Measurements from ENCODE around the gene RASA3. TPM values are rescaled to one million over a fixed set of nuclear protein-coding genes. Genes with fewer than 3 reads are reported as not detected.

The RASA3 gene
- total RNA-seq, 2 donors from 2014 or later = 8.6 to 12.5 TPM

DNA sequence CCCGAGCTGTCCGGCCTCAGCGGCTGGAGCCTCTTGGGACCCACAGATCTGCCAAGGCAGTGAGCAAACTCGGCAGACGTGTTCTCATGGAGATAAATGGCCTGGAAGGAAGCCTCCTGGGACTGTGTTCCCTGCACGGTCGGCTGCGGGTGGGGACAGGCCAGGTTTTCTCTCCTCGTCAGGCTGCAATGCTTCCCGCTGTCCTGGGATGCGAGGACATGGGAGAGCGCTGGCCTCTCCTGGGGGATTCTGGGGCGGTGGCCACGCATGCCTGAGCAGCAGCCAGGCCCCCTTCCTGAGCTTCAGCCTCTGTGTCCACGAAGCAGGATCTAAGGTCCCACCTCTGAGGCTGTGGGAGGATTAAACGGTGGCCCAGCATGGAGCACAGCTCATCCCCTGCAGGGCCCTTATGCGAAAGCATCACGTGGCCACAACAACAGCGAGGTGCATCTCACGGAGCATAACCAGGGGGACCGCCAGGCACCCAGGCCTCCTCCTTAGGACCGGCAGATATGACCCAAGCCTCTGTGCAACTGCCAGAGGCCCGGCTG, 137.3 kb downstream of the RASA3 start:
- intact Hi-C loops (cut with DNase I) = no loop called here
- Histone ChIP-seq H3K9me3 (no peaks in the 10 kb centered on the region), H3K4me1 (replicated peaks) (no peaks in the 10 kb centered on the region), H3K36me3 (peaks cover 0 to 5% of the 10 kb centered on the region in 2 donors), H3K4me3 (no peak overlapping the region), H3K27ac (no peak overlapping the region), H3K27me3 (replicated peaks; ENCODE audit: insufficient read depth) (no peaks in the 10 kb centered on the region)
- WGBS = 88% methylated on average over 20 of the region's 23 CpGs
- TF ChIP-seq, protein P1, sequence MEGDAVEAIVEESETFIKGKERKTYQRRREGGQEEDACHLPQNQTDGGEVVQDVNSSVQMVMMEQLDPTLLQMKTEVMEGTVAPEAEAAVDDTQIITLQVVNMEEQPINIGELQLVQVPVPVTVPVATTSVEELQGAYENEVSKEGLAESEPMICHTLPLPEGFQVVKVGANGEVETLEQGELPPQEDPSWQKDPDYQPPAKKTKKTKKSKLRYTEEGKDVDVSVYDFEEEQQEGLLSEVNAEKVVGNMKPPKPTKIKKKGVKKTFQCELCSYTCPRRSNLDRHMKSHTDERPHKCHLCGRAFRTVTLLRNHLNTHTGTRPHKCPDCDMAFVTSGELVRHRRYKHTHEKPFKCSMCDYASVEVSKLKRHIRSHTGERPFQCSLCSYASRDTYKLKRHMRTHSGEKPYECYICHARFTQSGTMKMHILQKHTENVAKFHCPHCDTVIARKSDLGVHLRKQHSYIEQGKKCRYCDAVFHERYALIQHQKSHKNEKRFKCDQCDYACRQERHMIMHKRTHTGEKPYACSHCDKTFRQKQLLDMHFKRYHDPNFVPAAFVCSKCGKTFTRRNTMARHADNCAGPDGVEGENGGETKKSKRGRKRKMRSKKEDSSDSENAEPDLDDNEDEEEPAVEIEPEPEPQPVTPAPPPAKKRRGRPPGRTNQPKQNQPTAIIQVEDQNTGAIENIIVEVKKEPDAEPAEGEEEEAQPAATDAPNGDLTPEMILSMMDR (IDR thresholded peaks at IDR 0.05) = no peak
- no peak for TF ChIP-seq POLR2AphosphoS5 (IDR thresholded peaks at IDR 0.05)
- TF ChIP-seq POLR2A (IDR thresholded peaks at IDR 0.05) = no peak
- DNase-seq (ENCODE audit: low spot score) = no peak

DNA sequence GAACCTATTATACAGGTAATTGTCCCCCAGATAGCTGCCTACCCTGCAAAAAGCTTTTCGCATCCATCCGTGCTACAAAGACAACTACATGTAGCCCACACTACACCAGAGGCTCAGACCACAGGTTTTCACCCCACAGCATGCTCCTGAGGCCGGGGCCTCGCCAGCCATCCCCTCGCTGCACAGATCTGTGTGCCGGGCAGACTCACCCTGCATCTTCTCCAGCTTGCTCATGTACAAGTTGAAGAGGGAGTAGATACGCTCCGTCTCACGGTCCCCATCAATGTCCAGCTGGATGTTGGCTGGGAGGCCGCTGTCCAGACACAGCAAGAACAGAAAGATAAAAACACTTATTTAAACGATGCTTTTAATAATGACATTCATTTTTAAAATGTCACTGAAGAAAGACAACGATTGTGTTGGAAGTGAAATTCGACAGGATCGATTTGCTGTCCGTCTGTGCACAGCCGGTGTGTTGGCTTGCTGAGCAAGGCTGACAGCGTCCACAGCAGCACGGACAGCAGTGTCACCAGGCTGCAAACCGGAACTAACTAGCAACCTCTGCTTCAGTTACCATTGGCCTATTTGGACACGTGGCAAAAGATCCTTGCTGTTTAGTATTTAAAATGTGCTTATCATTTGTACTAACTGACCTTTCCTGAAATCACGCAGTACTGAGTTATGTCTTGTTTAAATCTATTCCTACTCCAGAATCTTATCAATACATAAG, 140.0 kb downstream of the RASA3 start:
- no peak overlapping the region for H3K4me3 ChIP-seq
- H3K9me3 ChIP-seq = no peaks in the 10 kb centered on the region
- intact Hi-C loops (cut with DNase I) = no loop called here
- 85% methylated on average over 21 of the region's 21 CpGs for WGBS
- no peak overlapping the region for H3K27ac ChIP-seq
- TF ChIP-seq POLR2A (IDR thresholded peaks at IDR 0.05) (no peak), POLR2AphosphoS5 (IDR thresholded peaks at IDR 0.05) (no peak)
- TF ChIP-seq, protein P1 (IDR thresholded peaks at IDR 0.05) = no peak
- H3K4me1 ChIP-seq (replicated peaks) = no peaks in the 10 kb centered on the region
- no peaks in the 10 kb centered on the region for H3K27me3 ChIP-seq (replicated peaks; ENCODE audit: insufficient read depth)
- H3K36me3 ChIP-seq = peaks cover 0 to 5% of the 10 kb centered on the region in 2 donors
- no peak for DNase-seq (ENCODE audit: low spot score)

DNA sequence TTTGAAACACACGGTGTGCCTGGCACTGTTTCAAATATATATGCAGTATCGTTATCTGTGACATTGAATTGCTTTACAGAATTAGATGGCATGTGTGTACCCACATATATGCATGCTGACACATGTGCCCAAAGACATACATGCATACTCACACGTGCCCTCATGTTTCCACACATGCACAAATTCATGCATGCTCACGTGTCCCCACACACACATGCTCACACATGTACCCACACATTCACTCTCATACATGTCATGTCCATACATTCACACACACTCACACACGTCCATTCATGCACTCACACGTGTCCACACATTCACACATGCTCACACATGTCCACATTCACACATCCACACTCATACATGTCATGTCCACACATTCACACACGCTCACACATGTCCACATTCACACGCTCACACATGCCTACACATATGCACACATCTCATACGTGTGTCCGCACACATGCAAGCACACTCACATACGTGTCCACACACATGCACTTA, 140.7 kb downstream of the RASA3 start:
- Histone ChIP-seq H3K27me3 (replicated peaks; ENCODE audit: insufficient read depth) (no peaks in the 10 kb centered on the region), H3K27ac (no peak overlapping the region), H3K4me1 (replicated peaks) (no peaks in the 10 kb centered on the region), H3K4me3 (no peak overlapping the region), H3K9me3 (no peaks in the 10 kb centered on the region), H3K36me3 (peaks cover 0 to 5% of the 10 kb centered on the region in 2 donors)
- intact Hi-C loops (cut with DNase I) = no loop called here
- DNase-seq (ENCODE audit: low spot score) = no peak
- TF ChIP-seq, protein P1 (IDR thresholded peaks at IDR 0.05) = no peak
- TF ChIP-seq POLR2AphosphoS5 (IDR thresholded peaks at IDR 0.05) (no peak), POLR2A (IDR thresholded peaks at IDR 0.05) (no peak)
- 94% methylated on average over 11 of the region's 11 CpGs for WGBS

DNA sequence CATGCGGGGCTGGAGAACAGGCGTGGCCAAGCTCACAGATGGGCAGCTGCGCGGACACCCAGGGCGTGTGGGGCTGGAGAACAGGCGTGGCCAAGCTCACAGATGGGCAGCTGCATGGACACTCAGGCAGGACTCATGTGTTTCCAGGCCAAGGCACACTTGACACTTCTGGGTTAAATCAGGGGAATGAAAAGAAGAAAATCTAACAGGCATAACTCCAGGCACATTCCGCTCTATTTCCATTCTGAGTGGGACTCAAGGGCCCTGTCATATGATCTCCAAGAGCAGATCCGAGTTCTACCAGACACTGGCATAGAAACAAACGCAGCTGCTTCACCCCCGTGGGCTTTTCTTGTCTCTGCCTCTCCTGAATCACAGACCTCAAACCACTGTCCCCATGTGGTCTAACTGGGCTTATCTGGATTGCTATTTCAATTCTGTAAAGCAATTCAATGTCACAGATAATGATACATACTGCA, 141.2 kb downstream of the RASA3 start:
- DNase-seq (ENCODE audit: low spot score) = no peak
- H3K4me1 ChIP-seq (replicated peaks) = no peaks in the 10 kb centered on the region
- no peak overlapping the region for H3K27ac ChIP-seq
- no peaks in the 10 kb centered on the region for H3K9me3 ChIP-seq
- WGBS = 74% methylated on average over 8 of the region's 10 CpGs
- H3K4me3 ChIP-seq = no peak overlapping the region
- H3K27me3 ChIP-seq (replicated peaks; ENCODE audit: insufficient read depth) = no peaks in the 10 kb centered on the region
- intact Hi-C loops (cut with DNase I) = no loop called here
- peaks cover 0 to 5% of the 10 kb centered on the region in 2 donors for H3K36me3 ChIP-seq
- TF ChIP-seq, protein P1 (IDR thresholded peaks at IDR 0.05) = no peak
- TF ChIP-seq POLR2AphosphoS5 (IDR thresholded peaks at IDR 0.05) (no peak), POLR2A (IDR thresholded peaks at IDR 0.05) (no peak)
